ENCODE data around the gene CDK2. TPM values are rescaled to one million over a fixed set of nuclear protein-coding genes. Genes with fewer than 3 reads are reported as not detected.

The CDK2 gene
- total RNA-seq, 1 donor from 2014 or later, result 28.4 TPM

DNA sequence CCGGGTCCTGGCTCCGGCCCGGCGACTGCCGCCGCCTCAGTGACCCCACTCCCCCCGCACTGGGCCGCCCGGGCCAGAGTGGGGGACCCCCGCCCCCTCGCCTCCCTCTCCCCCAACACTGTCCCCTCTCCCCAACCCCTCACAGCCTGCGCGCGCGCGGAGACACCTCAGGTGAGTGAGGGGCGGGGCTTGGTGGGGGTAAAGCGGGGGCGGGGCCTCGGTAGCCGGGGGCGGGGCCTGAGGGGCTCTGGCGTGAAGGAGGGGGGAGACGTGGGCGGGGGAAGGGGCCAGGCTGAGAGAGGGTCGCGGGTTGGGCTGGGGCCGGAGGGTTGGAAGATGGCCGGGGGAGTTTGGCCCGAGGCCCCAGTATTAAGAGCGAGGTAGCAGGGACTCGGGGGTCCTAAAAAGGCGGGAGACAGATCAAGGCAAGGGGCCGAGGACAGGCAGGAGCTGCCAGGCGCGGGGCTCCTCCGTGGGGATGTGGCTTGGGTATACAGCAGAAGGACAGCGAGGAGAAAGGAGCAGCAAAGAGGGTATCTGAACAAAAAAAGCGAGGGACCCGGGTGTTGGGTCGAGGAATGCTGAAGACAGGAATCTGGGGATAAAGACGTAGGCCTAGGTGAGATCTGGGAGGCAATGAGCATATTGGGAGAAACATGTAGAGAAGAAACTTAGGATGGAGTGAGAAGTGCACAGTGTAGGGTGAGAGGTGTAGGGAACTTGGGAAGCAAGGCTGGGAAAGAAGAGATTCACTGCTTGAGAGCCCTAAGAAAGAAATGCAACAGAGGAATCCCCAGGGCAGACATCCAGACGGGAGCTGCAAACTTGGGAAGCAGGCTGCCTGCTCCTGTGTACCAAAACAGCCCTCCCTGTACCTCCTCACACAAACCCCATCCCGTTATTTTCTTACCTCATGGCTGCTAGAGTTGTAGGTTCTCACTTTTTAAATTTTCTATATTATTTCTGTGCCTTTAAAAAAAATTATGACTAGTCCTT is 41.2 kb downstream of the CDK2 start:
- DNase-seq (ENCODE audit: extremely low read depth, low read depth, low spot score), result no peak

DNA sequence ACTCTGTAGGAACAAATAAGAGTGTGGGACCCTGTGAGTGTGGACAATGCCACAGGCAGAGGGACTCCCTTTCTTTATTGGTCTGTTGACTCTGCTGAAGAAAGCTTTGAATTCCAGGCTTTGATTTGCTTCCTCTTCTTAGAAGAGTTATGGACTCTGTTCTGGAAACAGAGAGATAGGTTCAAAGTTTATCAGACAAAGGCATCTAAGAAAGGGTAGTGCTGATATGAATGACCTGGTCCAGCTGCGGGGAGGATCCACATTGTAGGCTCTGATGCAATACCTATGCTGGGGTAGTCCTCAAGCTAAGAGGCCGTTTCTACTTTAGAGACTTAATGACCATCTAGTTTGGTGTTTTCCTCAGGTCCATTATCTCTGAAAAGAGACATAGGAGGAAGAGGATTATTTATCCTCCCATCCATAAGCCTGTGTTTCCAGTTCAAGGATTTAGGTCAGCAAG is 43.5 kb downstream of the CDK2 start:
- no peak for DNase-seq (ENCODE audit: extremely low read depth, low read depth, low spot score)

DNA sequence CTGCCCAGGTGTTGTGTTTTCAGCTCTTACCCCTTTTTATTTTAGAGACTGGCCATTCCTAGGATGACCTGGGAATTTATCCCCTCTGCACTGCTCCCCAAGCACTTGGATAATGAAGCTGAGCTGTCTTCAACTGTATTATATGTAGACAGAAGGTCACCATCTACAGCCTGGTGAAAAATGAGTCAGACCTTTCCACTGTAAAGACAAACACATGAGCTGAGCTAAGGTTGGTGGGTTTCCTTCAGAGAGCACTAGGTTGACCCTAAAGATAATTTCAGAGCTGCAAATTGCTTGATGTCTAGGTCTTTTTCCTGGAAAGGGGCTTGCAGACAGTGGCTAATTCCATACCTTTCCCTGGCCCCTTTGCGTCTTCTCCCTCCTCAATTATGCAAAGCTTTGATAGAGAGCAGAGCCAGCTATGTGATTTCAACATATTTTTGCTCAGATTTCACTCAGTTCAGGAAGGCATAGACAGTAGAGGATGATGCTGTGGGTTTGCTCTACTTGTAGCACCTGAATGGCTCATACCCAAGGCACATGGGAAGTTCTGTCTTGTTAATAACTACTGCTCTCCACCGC is 45.0 kb downstream of the CDK2 start:
- DNase-seq (ENCODE audit: extremely low read depth, low read depth, low spot score), result no peak

DNA sequence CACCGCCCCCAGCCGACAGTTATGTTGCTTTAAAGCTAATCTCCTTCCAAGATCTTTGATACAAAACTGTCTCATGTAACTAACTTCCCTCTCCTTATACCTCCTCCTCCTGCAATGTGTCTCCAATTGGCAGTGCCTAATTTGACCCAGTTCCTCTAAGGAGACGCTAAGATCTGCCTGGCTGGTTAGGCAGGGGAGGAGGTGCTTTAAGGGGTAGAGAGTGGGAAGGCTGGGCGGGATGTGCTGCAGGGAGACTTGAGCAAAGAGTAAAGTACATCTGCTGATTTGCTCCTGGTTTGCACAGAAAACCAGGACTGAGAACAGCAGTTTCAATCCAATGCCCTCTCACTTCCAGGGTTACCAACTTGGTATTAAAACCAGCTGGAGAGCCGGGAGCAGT is 46.9 kb downstream of the CDK2 start:
- no peak for DNase-seq (ENCODE audit: extremely low read depth, low read depth, low spot score)

DNA sequence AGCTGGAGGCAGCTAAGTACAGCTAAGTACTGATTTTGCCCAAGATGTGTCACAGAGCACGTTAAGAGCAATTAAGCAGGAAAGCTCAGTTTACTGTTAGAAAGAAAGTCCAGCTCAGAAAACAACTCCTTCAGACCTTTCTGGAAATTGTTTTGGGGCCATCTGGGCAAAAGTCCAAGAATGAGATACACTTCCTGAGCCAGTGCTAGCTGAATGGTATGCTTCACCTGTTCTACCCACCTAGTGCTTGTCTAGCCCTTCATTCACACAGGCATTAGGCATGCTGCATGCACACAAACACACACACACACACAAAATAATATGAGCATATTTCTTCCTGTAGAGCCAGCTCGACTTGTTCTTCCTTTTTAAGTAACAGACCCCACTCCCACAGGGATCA is 47.6 kb downstream of the CDK2 start:
- no peak for DNase-seq (ENCODE audit: extremely low read depth, low read depth, low spot score)

DNA sequence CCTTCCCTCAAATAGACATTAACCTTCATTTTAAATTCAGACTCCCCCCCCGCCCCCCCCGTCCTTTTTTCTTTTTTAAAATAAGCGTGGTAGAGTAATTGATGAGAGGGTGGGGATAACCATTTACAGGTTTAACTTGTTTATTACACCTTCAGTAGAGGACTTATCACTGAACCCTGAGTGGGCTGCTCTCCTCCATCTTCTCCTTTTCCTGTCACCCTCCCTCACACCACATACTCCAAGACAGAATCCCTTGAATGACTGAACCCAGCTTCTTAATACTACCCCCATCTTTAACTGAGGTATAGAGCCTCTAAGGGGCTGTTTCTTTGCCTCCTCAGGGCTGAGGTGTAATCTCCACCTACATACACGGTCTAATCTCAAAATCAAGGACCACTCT is 50.6 kb downstream of the CDK2 start:
- no peak for DNase-seq (ENCODE audit: extremely low read depth, low read depth, low spot score)

DNA sequence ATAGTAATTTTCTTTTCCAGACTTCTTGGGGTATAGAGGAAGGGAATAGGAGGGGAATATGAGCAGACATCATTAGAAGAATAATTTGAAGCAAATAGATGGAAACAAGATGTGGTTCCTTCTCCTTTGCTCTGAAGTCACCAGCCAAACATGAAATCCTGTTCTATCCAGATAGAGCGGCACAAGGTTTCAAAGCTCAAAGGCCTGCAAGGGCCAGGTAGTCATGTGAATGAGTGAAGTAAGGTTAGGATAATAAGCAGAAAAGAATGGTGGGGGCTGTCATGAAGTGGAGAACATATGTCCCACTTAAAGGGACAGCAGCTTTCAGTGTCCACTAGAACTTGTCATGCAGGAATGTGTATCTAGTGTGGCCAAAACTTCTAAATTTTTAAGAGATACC is 51.7 kb downstream of the CDK2 start:
- no peak for DNase-seq (ENCODE audit: extremely low read depth, low read depth, low spot score)

DNA sequence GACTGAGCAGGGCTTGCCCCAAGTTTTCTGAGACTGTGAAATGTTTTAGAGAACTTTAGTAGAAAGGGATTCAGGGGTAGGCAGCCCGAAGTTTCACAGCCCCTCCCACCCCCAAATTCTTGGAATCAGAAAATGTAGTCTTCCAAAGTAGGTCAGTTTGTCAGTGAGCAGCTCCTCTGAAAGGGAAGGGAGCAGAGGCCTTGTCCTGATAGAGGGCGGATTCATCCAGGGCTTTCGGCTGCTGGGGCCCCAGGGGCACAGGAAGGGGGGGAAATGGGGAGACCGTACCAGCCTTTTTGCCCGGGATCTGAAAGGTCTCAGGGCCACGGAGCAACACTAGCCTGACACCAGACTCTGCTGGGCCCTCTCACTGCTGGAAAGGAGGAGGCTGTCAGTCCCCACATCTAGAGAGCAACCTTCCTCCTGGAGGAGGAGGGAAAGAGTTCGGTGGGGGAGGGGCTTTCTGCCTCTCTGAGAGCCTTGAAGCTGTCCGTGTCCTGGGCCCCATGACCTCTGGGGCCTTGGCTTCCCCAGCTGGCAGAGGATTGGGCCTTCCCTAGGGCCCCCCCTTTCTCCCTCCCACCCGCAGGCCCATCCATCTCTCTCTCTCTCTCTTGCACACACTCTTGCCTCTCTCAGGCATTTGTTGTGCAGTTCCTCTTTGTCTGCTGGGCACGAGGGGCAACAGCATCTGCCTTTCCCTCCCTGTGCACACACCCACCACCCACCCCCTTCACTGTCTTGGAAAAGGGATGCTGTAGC is 54.0 kb downstream of the CDK2 start, which contains the start of gene IKZF4:
Gene IKZF4, plus strand, starts transcription at position 621 of the 762 bp plus-strand sequence. CDS start 451 bp downstream, outside the sequence.
- no peak for DNase-seq (ENCODE audit: extremely low read depth, low read depth, low spot score)

DNA sequence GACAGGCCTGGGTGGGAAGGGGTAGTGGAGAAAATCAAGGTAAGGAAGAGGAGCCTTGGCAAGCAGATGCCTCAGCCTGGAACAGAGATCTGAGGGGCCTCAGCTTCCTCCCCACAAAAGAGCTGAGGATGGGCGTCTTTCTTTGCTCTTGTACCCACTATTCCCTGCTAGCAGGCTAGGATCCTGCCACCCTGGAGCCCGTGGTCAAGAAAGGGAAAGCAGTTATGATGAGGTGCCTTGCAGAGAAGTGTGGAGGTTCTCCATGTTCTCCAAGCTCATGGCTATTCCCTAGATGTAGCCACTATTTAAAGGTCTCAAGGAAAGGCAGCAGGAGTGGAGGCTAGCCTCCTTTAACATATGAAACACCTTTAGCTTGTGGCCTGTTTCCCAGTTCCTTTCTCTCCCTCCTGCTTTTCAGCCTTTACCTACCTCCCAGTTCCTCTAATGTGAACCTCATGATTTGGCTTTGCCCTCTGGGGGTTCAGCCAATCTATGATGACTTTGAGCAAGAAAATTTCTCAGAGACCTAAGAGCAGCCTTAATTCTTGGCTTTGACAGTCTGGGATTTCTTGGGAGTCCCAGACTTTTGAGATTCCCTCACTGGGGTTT is 55.4 kb downstream of the CDK2 start:
- DNase-seq (ENCODE audit: extremely low read depth, low read depth, low spot score), result no peak

Other genes starting within 250 kb of the CDK2 start
- 1.0 and 2.6 TPM in 2 replicates for gene RDH5, start 246.4 kb upstream of the CDK2 start, total RNA-seq
- gene CD63, start 237.8 kb upstream of the CDK2 start, total RNA-seq, result 1,119 and 1,154 TPM in 2 replicates
- gene GDF11, start 223.7 kb upstream of the CDK2 start, total RNA-seq, result 6.1 and 12.5 TPM in 2 replicates
- 94.4 and 103 TPM in 2 replicates for gene SARNP, start 149.1 kb upstream of the CDK2 start, total RNA-seq
- 22.9 and 31.3 TPM in 2 replicates for gene ORMDL2, start 148.8 kb upstream of the CDK2 start, total RNA-seq
- gene DNAJC14, start 137.2 kb upstream of the CDK2 start, total RNA-seq, result 25.1 and 43.9 TPM in 2 replicates
- 0.99 and 5.6 TPM in 2 replicates for gene MMP19, start 123.9 kb upstream of the CDK2 start, total RNA-seq
- 31.8 and 35.8 TPM in 2 replicates for gene PYM1, start 38.9 kb upstream of the CDK2 start, total RNA-seq
- gene DGKA, start 35.7 kb upstream of the CDK2 start, total RNA-seq, result 49.8 and 53.7 TPM in 2 replicates
- gene PMEL, start 788 bp upstream of the CDK2 start, total RNA-seq, result 0.58 and 1.1 TPM in 2 replicates
- gene RAB5B, start 7.2 kb downstream of the CDK2 start, total RNA-seq, result 76.2 and 88.7 TPM in 2 replicates
- gene SUOX, start 30.4 kb downstream of the CDK2 start, total RNA-seq, result 13.3 and 14.3 TPM in 2 replicates
- gene IKZF4, start 54.2 kb downstream of the CDK2 start, total RNA-seq, result 1.8 and 4.9 TPM in 2 replicates
- gene RPS26, start 75.1 kb downstream of the CDK2 start, total RNA-seq, result 956 and 971 TPM in 2 replicates
- 0.53 TPM in 1 of 2 replicates, not detected in the other for gene ERBB3, start 113.3 kb downstream of the CDK2 start, total RNA-seq
- gene PA2G4, start 137.7 kb downstream of the CDK2 start, total RNA-seq, result 113 and 125 TPM in 2 replicates
- 1,895 and 2,713 TPM in 2 replicates for gene RPL41, start 149.8 kb downstream of the CDK2 start, total RNA-seq
- 3.0 and 4.1 TPM in 2 replicates for gene ZC3H10, start 151.4 kb downstream of the CDK2 start, total RNA-seq
- 269 and 275 TPM in 2 replicates for gene ESYT1, start 161.4 kb downstream of the CDK2 start, total RNA-seq
- gene MYL6B, start 185.8 kb downstream of the CDK2 start, total RNA-seq, result 103 and 104 TPM in 2 replicates
- 2,948 and 3,870 TPM in 2 replicates for gene MYL6, start 191.5 kb downstream of the CDK2 start, total RNA-seq
- gene SMARCC2, start 222.7 kb downstream of the CDK2 start, total RNA-seq, result 51.1 and 78.9 TPM in 2 replicates